GM12864 (cell line): ENCODE data around the gene RNF223.
"Not testable (repeated sequence)": the region's sequence is repeated elsewhere in the genome, so short reads cannot be mapped to it uniquely, and the experiment has no call there.

Experiments
- DNase-seq: peaks from one replicate; pipeline ENCODE4 v3.0.0-alpha.2; 2011; ENCODE audit warnings: low read depth
- H3K4me3 ChIP-seq: 2 replicates; pipeline ENCODE4 v1.5.1; 2011; ENCODE audit warnings: mild to moderate bottlenecking, low read depth, low read length, control low read depth
- TF ChIP-seq, protein P1 (sequence below): IDR thresholded peaks from 2 replicates; pipeline ENCODE4 v1.5.1; 2011; ENCODE audit warnings: low read depth, mild to moderate bottlenecking, moderate library complexity, low read length, control low read depth, inconsistent platforms; ENCODE audit errors: missing control alignments

Gene RNF223

DNA sequence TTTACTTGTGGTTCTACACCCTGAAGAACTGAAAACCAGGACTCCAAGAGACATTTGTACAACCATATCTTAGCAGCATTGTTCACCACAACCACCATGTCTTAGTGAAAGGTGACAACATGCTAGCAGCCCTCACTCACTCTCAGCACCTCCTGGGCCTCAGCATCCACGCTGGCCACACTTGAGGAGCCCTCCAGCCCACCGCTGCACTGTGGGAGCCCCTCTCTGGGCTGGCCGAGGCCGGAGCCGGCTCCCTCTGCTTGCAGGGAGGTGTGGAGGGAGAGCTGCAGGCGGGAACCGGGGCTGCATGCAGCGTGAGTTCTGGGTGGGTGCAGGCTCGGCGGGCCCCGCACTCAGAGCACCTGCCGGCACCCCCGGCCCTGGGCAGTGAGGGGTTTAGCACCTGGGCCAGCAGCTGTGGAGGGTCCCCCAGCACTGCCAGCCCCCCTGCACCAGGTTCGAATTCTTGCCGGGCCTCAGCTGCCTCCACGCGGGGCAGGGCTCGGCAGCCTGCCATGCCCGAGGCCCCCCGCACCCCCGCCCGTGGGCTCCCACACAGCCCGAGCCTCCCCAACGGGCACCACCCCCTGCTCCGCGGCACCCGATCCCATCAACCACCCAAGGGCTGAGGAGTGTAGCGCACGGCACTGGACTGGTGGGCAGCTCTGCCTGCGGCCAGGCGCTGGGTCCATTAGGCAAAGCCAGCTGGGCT, 32.6 kb upstream of the RNF223 start:
- DNase-seq = no peak
- H3K4me3 ChIP-seq = no peak overlapping the region
- TF ChIP-seq, protein P1, sequence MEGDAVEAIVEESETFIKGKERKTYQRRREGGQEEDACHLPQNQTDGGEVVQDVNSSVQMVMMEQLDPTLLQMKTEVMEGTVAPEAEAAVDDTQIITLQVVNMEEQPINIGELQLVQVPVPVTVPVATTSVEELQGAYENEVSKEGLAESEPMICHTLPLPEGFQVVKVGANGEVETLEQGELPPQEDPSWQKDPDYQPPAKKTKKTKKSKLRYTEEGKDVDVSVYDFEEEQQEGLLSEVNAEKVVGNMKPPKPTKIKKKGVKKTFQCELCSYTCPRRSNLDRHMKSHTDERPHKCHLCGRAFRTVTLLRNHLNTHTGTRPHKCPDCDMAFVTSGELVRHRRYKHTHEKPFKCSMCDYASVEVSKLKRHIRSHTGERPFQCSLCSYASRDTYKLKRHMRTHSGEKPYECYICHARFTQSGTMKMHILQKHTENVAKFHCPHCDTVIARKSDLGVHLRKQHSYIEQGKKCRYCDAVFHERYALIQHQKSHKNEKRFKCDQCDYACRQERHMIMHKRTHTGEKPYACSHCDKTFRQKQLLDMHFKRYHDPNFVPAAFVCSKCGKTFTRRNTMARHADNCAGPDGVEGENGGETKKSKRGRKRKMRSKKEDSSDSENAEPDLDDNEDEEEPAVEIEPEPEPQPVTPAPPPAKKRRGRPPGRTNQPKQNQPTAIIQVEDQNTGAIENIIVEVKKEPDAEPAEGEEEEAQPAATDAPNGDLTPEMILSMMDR = no peak

DNA sequence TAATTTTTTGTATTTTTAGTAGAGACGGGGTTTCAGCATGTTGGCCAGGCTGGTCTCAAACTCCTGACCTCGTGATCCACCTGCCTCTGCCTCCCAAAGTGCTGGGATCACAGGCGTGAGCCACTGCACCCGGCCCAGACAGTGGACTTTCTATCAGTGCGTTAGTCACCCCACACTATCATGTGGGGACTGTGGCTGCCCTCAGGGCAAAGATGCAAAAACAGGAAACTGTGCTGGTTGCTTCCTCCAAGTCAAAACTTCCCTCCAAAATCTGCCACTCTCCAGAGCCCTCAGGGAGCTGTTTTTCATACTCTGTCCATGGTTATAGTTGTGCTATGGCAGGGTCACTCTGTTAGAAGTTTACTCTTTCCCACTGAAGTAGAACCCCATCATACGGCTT, 30.0 kb upstream of the RNF223 start:
- H3K4me3 ChIP-seq, DNase-seq: not testable (repeated sequence)

DNA sequence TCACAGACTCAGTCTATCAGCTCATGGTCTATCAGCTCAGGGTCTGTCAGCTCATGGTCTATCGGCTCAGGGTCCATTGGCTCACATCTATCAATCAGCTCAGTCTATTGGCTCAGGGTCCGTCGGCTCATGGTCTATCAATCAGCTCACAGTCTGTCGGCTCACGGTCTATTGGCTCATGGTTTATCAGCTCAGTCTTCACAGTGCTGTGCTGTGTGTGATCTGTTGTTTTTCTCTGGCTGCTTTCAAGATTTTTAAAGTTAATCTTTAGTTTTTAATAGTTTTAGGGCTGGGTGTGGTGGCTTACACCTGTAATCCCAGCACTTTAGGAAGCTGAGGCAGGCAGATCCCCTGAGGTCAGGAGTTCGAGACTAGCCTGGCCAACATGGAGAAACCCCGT, 27.4 kb upstream of the RNF223 start:
- DNase-seq = no peak
- no peak overlapping the region for H3K4me3 ChIP-seq
- TF ChIP-seq, protein P1 = no peak

DNA sequence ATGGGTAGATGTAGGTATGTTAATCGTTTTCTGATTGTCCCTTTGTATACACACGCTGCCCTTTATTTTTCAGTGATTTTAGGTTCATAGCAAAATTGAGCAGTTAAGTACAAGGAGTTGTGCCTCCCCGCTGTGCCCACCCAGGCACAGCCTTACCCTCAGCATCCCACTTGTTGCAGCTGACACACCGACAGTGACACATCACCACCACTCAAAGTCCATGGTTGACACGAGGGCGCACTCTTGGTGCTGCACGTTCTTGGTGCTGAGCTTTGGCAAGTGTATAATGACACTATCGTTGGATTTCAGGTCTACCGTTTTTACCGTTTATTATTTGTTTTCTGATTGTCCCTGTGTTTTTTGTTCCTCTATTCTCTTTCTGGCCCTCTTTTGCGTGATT, 26.2 kb upstream of the RNF223 start:
- H3K4me3 ChIP-seq = no peak overlapping the region
- TF ChIP-seq, protein P1 = no peak
- no peak for DNase-seq

DNA sequence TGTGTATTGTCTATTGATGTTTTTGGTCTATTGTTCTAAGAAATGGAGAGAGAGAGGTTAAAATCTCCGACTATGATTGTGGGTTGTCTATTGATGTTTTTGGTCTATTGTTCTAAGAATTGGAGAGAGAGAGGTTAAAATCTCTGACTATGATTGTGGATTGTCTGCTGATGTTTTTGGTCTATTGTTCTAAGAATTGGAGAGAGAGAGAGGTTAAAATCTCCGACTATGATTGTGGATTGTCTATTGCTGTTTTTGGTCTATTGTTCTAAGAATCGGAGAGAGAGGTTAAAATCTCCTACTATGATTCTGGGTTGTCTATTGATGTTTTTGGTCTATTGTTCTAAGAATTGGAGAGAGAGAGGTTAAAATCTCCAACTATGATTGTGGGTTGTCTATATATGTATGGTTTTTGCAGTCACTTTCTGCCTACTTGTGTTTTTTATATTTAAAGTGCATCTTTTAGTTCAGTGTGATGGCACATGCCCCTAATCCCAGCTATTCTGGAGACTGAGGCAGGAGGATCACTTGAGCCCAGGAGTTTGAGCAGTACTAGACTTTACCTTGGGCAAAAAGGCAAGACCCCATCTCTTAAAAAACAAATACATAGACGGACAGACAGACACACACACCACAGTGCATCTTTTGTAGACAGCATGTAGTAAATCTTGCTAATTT, 25.5 kb upstream of the RNF223 start:
- H3K4me3 ChIP-seq = no peak overlapping the region
- no peak for DNase-seq
- TF ChIP-seq, protein P1 = no peak

DNA sequence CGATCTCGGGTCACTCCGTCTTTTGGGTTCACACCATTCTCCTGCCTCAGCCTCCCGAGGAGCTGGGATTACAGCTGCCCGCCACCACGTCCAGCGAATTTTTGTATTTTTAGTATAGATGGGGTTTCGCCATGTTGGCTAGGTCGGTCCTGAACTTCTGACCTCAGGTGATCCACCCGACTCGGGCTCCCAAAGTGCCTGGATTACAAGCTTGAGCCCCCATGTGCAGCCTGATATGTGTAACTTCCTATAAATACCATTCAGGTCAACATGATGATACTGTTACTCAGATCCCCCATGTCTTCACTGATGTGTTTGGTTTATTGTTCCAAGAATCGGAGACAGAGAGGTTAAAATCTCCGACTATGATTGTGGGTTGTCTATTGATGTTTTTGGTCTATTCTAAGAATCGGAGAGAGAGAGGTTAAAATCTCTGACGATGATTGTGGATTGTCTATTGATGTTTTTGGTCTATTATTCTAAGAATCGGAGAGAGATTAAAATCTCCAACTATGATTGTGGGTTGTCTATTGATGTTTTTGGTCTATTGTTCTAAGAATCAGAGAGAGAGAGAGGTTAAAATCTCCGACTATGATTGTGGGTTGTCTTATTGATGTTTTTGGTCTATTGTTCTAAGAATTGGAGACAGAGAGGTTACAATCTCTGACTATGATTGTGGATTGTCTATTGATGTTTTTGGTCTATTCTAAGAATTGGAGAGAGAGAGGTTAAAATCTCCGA, 24.7 kb upstream of the RNF223 start:
- H3K4me3 ChIP-seq = no peak overlapping the region
- TF ChIP-seq, protein P1 = no peak
- no peak for DNase-seq

DNA sequence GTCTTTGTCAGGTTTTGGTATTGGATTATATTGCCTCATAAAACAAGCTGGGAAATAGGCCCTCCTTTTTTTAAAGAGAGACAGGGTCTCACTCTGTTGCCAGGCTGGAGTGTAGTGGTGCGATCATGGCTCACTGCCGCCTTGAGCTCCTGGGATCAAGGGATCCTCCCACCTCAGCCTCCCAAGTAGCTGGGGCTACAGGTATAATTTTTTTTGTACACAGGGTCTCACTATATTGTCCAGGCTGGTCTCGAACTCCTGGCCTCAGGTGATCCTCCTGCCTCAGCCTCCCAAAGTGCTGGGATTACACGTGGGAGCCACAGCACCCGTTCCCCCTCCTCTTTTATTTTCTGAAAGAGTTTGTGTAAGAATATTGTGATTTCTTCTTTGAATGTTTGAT, 22.0 kb upstream of the RNF223 start:
- not testable (repeated sequence) for H3K4me3 ChIP-seq, DNase-seq

DNA sequence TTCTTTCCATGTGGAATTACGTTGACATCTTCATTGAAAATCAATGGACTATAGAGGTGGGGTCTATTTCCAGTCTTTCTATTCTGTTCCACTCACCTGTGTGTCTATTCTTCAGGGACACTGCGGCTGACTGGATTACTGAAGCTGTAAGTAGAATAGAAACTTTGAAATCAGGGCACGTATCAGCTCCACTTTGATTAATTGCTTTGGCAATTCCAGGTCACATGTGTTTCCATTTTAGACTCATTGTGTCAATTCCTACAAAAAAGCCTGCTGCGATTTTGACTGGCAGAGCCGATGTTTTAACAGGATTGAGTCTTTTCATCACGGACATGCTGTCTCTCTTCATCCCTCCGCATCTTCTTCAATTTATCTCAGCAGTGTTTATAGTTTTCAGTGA, 20.9 kb upstream of the RNF223 start:
- TF ChIP-seq, protein P1 = no peak
- DNase-seq = no peak
- H3K4me3 ChIP-seq = no peak overlapping the region
